Activated B cell treated with CpG ODN at 0.5 μM for 24 hours (primary cell): ENCODE data around the gene SCN9A. TPM values are rescaled to one million over a fixed set of nuclear protein-coding genes. Genes with fewer than 3 reads are reported as not detected.

Experiments
- ATAC-seq: fragments of 200-7000 bp; cut with Tn5 transposase; one replicate; pipeline ENCODE4 v1.10.0; 2021; ENCODE audit warnings: low read depth, mild to moderate bottlenecking, moderate library complexity
- CTCF ChIA-PET: fragments of 350-600 bp; sonication (Branson Sonifier 250); formaldehyde crosslinking; loops from one replicate; lab custom pipeline; 2021; ENCODE audit warnings: antibody characterized with exemption; lab: Charles Lee
- POLR2A ChIA-PET: fragments of 350-600 bp; sonication (Branson Sonifier 250); formaldehyde crosslinking; loops from one replicate; lab custom pipeline; 2021; ENCODE audit warnings: antibody characterized with exemption; lab: Charles Lee
- DNase-seq: peaks from one replicate; pipeline ENCODE4 v3.0.0; 2022
- H3K27ac Mint-ChIP-seq: one replicate; pipeline ENCODE4 v1.8.0; 2020; ENCODE audit warnings: mixed read lengths
- H3K27me3 Mint-ChIP-seq: one replicate; pipeline ENCODE4 v1.8.0; 2021; ENCODE audit warnings: mixed read lengths
- H3K36me3 Mint-ChIP-seq: one replicate; pipeline ENCODE4 v1.8.0; 2021; ENCODE audit warnings: low read depth, mixed read lengths
- H3K4me1 Mint-ChIP-seq: one replicate; pipeline ENCODE4 v1.8.0; 2021; ENCODE audit warnings: mixed read lengths
- H3K4me3 Mint-ChIP-seq: one replicate; pipeline ENCODE4 v1.8.0; 2020; ENCODE audit warnings: mild to moderate bottlenecking, mixed read lengths
- H3K9me3 Mint-ChIP-seq: one replicate; pipeline ENCODE4 v1.8.0; 2020; ENCODE audit warnings: mixed read lengths
- CTCF ChIP-seq: fragments of 200-600 bp; IDR thresholded peaks from one replicate; pipeline ENCODE4 v1.8.0; 2022; ENCODE audit warnings: antibody characterized with exemption, mild to moderate bottlenecking
- intact Hi-C: fragments of 100-400 bp; cut with micrococcal nuclease; formaldehyde crosslinking; loops from one replicate; pipeline ENCODE4 v1.15.1; 2024
- total RNA-seq: library from RNA; stranded (reverse); gene quantifications from 2 replicates; pipeline ENCODE4 v1.2.3, GENCODE V29; 2022

SCN9A gene
- total RNA-seq, 1 donor from 2014 or later, result not detected

GRCh38 chr2:166350525-166350924 is 25.2 kb downstream of the SCN9A start:
- H3K27ac Mint-ChIP-seq, result no peak overlapping the region
- POLR2A ChIA-PET, result no interaction called here
- intact Hi-C loops, result no loop called here
- no peak for DNase-seq
- H3K4me1 Mint-ChIP-seq, result no peaks in the 10 kb centered on the region
- no peak for ATAC-seq
- no peak overlapping the region for H3K4me3 Mint-ChIP-seq
- CTCF ChIA-PET, result no interaction called here
- no peaks in the 10 kb centered on the region for H3K9me3 Mint-ChIP-seq
- no peaks in the 10 kb centered on the region for H3K36me3 Mint-ChIP-seq
- H3K27me3 Mint-ChIP-seq, result no peaks in the 10 kb centered on the region
- TF ChIP-seq CTCF, result no peak

- TF ChIP-seq CTCF, result no peak
- no peaks in the 10 kb centered on the region for H3K9me3 Mint-ChIP-seq
- ATAC-seq (no peak), DNase-seq (no peak)
- no peaks in the 10 kb centered on the region for H3K36me3 Mint-ChIP-seq
- no peaks in the 10 kb centered on the region for H3K27me3 Mint-ChIP-seq
- ChIA-PET CTCF (no interaction called here), POLR2A (no interaction called here)
- H3K4me1 Mint-ChIP-seq, result no peaks in the 10 kb centered on the region
- intact Hi-C loops, result no loop called here
- no peak overlapping the region for H3K4me3 Mint-ChIP-seq
- no peak overlapping the region for H3K27ac Mint-ChIP-seq
These were observed 31.2 kb downstream of the SCN9A start for GRCh38 chr2:166344286-166345113.

GRCh38 chr2:166343467-166343866 is 32.3 kb downstream of the SCN9A start:
- Mint-ChIP-seq H3K4me3 (no peak overlapping the region), H3K27ac (no peak overlapping the region), H3K9me3 (no peaks in the 10 kb centered on the region), H3K27me3 (no peaks in the 10 kb centered on the region), H3K36me3 (no peaks in the 10 kb centered on the region), H3K4me1 (no peaks in the 10 kb centered on the region)
- ATAC-seq (no peak), DNase-seq (no peak)
- ChIA-PET POLR2A (no interaction called here), CTCF (no interaction called here)
- intact Hi-C loops, result no loop called here
- TF ChIP-seq CTCF, result no peak

- CTCF ChIA-PET, result no interaction called here
- no peaks in the 10 kb centered on the region for H3K36me3 Mint-ChIP-seq
- H3K27me3 Mint-ChIP-seq, result no peaks in the 10 kb centered on the region
- DNase-seq (no peak), ATAC-seq (no peak)
- H3K9me3 Mint-ChIP-seq, result no peaks in the 10 kb centered on the region
- POLR2A ChIA-PET, result no interaction called here
- H3K4me3 Mint-ChIP-seq, result no peak overlapping the region
- H3K27ac Mint-ChIP-seq, result no peak overlapping the region
- no peaks in the 10 kb centered on the region for H3K4me1 Mint-ChIP-seq
- intact Hi-C loops, result no loop called here
- no peak for TF ChIP-seq CTCF
These were observed 34.3 kb downstream of the SCN9A start for GRCh38 chr2:166341426-166341825.

GRCh38 chr2:166338831-166339339 is 36.9 kb downstream of the SCN9A start:
- Mint-ChIP-seq H3K9me3 (no peaks in the 10 kb centered on the region), H3K4me1 (no peaks in the 10 kb centered on the region), H3K4me3 (no peak overlapping the region), H3K36me3 (no peaks in the 10 kb centered on the region), H3K27ac (no peak overlapping the region), H3K27me3 (no peaks in the 10 kb centered on the region)
- no peak for ATAC-seq
- CTCF ChIA-PET, result no interaction called here
- intact Hi-C loops, result no loop called here
- no peak for DNase-seq
- POLR2A ChIA-PET, result no interaction called here
- TF ChIP-seq CTCF, result no peak
